Mesenchymal stem cell (in vitro differentiated cells and primary cell): ENCODE results near the gene TXNDC11.

Experiments used
- DNase-seq: peaks from one replicate; pipeline ENCODE4 v3.0.0-alpha.2; 2013
- H2AFZ ChIP-seq: one replicate; pipeline ENCODE4 v1.6.1; 2013; ENCODE audit warnings: low read depth, mild to moderate bottlenecking, control low read depth, inconsistent platforms, low read length, moderate library complexity
- H2AK5ac ChIP-seq: 2 replicates; pipeline ENCODE4 v1.6.1; 2013; ENCODE audit warnings: low read length, moderate library complexity, mild to moderate bottlenecking, inconsistent platforms; ENCODE audit not compliant: severe bottlenecking
- H2BK120ac ChIP-seq: one replicate; pipeline ENCODE4 v1.6.1; 2013; ENCODE audit warnings: low read depth, mild to moderate bottlenecking, inconsistent platforms, low read length, moderate library complexity
- H2BK12ac ChIP-seq, 2 experiments: one replicate each; pipeline ENCODE4 v1.6.1; 2013; ENCODE audit warnings: inconsistent platforms in 2 of 2, low read length in 2 of 2, mild to moderate bottlenecking in 2 of 2, moderate library complexity in 2 of 2, control low read depth in 1 of 2
- H2BK15ac ChIP-seq: one replicate; pipeline ENCODE4 v1.6.1; 2013; ENCODE audit warnings: mild to moderate bottlenecking, low read depth, inconsistent platforms; ENCODE audit not compliant: poor library complexity, severe bottlenecking
- H2BK5ac ChIP-seq: 2 replicates; pipeline ENCODE4 v1.6.1; 2013; ENCODE audit warnings: low read depth, mild to moderate bottlenecking, low read length, control low read depth, inconsistent platforms; ENCODE audit not compliant: poor library complexity, severe bottlenecking
- H3K14ac ChIP-seq, 2 experiments: one replicate each; pipeline ENCODE4 v1.6.1; 2013; ENCODE audit warnings: inconsistent platforms in 2 of 2, low read length in 2 of 2, control low read depth in 1 of 2, mild to moderate bottlenecking in 1 of 2, moderate library complexity in 1 of 2
- H3K18ac ChIP-seq, 2 experiments: one replicate each; pipeline ENCODE4 v1.6.1; 2013; ENCODE audit warnings: inconsistent platforms in 2 of 2, low read length in 2 of 2, control low read depth in 1 of 2, low read depth in 1 of 2, mild to moderate bottlenecking in 1 of 2
- H3K23ac ChIP-seq, 2 experiments: one replicate each; pipeline ENCODE4 v1.6.1; 2013; ENCODE audit warnings: inconsistent platforms in 2 of 2, low read length in 2 of 2, mild to moderate bottlenecking in 2 of 2, moderate library complexity in 2 of 2, control low read depth in 1 of 2
- H3K27ac ChIP-seq: 2 replicates; pipeline ENCODE4 v1.5.1; 2013; ENCODE audit warnings: mild to moderate bottlenecking, moderate library complexity, low read length, control low read depth, inconsistent platforms; ENCODE audit not compliant: poor library complexity, severe bottlenecking
- H3K27me3 ChIP-seq, 2 experiments: 2 replicates each; pipeline versions ENCODE4 v1.6.1 to v1.7.0; 2013; ENCODE audit warnings: low read length in 2 of 2, mild to moderate bottlenecking in 2 of 2, moderate library complexity in 2 of 2, control low read depth in 1 of 2, inconsistent platforms in 1 of 2; ENCODE audit not compliant: control insufficient read depth in 1 of 2, insufficient read depth in 1 of 2
- H3K36me3 ChIP-seq, 2 experiments: 2 replicates each; pipeline versions ENCODE4 v1.6.1 to v1.7.0; 2013; ENCODE audit warnings: low read length in 2 of 2, control low read depth in 1 of 2, inconsistent platforms in 1 of 2, low read depth in 1 of 2, mild to moderate bottlenecking in 1 of 2; ENCODE audit not compliant: insufficient read depth in 2 of 2, control insufficient read depth in 1 of 2
- H3K4ac ChIP-seq, 2 experiments: one replicate each; pipeline ENCODE4 v1.6.1; 2013; ENCODE audit warnings: inconsistent platforms in 2 of 2, low read length in 2 of 2, mild to moderate bottlenecking in 2 of 2, moderate library complexity in 2 of 2, control low read depth in 1 of 2, low read depth in 1 of 2
- H3K4me1 ChIP-seq: 2 replicates; pipeline ENCODE4 v1.6.1; 2013; ENCODE audit warnings: low read depth, low read length, control low read depth; ENCODE audit not compliant: control insufficient read depth, insufficient read depth
- H3K4me2 ChIP-seq: 2 replicates; pipeline ENCODE4 v1.6.1; 2013; ENCODE audit warnings: low read length, mild to moderate bottlenecking, inconsistent platforms; ENCODE audit not compliant: poor library complexity, severe bottlenecking
- H3K4me3 ChIP-seq, 2 experiments: 2 replicates each; pipeline versions ENCODE4 v1.5.1 to v1.7.0; 2013; ENCODE audit warnings: low read length in 2 of 2, mild to moderate bottlenecking in 2 of 2, control low read depth in 1 of 2, low read depth in 1 of 2; ENCODE audit not compliant: insufficient read depth in 1 of 2
- H3K79me1 ChIP-seq: replicated peaks from 2 replicates; pipeline ENCODE4 v1.6.1; 2013; ENCODE audit warnings: mild to moderate bottlenecking, control low read depth, low read length, inconsistent platforms; ENCODE audit not compliant: poor library complexity, severe bottlenecking
- H3K9ac ChIP-seq: 2 replicates; pipeline ENCODE4 v1.7.0; 2013; ENCODE audit warnings: mild to moderate bottlenecking, low read length, moderate library complexity
- H3K9me3 ChIP-seq: 2 replicates; pipeline ENCODE4 v1.7.0; 2013; ENCODE audit warnings: mild to moderate bottlenecking, low read length; ENCODE audit not compliant: control insufficient read depth
- H4K8ac ChIP-seq: one replicate; pipeline ENCODE4 v1.6.1; 2013; ENCODE audit warnings: inconsistent platforms, mild to moderate bottlenecking, low read length, moderate library complexity
- H4K91ac ChIP-seq: one replicate; pipeline ENCODE4 v1.6.1; 2013; ENCODE audit warnings: mild to moderate bottlenecking, low read length, inconsistent platforms
- WGBS: methylation state at CpG from one replicate; pipeline ENCODE4 v1.1.7; 2013; ENCODE audit warnings: mixed read lengths; 5-methylcytosine and 5-hydroxymethylcytosine counted together

TXNDC11 gene

GRCh38 chr16:11780991-11781680 lies 38.5 kb upstream of the TXNDC11 start:
- WGBS: 95% methylated on average over 4 of the region's 4 CpGs
- H3K36me3 ChIP-seq: peaks cover 10 to 43% of the 10 kb centered on the region in 2 experiments
- peaks cover 6% of the 10 kb centered on the region for H3K79me1 ChIP-seq
- H2BK5ac ChIP-seq: peak overlapping the region; percentile 57
- no peak overlapping the region for H3K23ac ChIP-seq
- H3K9ac ChIP-seq: no peak overlapping the region
- H2BK120ac ChIP-seq: peak overlapping the region; percentile 49
- H3K14ac ChIP-seq: no peak overlapping the region
- H2BK15ac ChIP-seq: no peak overlapping the region
- peak overlapping the region; percentile 68 for H4K91ac ChIP-seq
- no peak overlapping the region for H3K4me2 ChIP-seq
- H3K27ac ChIP-seq: peak overlapping the region; percentile 85
- no peak overlapping the region for H2BK12ac ChIP-seq
- H3K4me3 ChIP-seq: no peak overlapping the region
- H3K4me1 ChIP-seq: peaks cover 20% of the 10 kb centered on the region
- H3K4ac ChIP-seq: peak overlapping the region in 1 of 2 experiments; percentile 67
- no peaks in the 10 kb centered on the region for H3K9me3 ChIP-seq
- peak; percentile 67 for DNase-seq
- no peaks in the 10 kb centered on the region for H3K27me3 ChIP-seq
- H2AK5ac ChIP-seq: peak overlapping the region; percentile 98
- H3K18ac ChIP-seq: peak overlapping the region in 1 of 2 experiments; percentile 86
- no peak overlapping the region for H4K8ac ChIP-seq
- H2AFZ ChIP-seq: no peak overlapping the region

GRCh38 chr16:11779074-11779473 lies 36.4 kb upstream of the TXNDC11 start:
- H2BK12ac ChIP-seq: no peak overlapping the region
- H3K18ac ChIP-seq: no peak overlapping the region
- no peak overlapping the region for H3K14ac ChIP-seq
- H3K27me3 ChIP-seq: no peaks in the 10 kb centered on the region
- H3K9me3 ChIP-seq: no peaks in the 10 kb centered on the region
- peaks cover 12% of the 10 kb centered on the region for H3K4me1 ChIP-seq
- H3K79me1 ChIP-seq: peaks cover 13% of the 10 kb centered on the region
- H4K91ac ChIP-seq: no peak overlapping the region
- H3K36me3 ChIP-seq: peaks cover 20 to 64% of the 10 kb centered on the region in 2 experiments
- WGBS: 100% methylated on average over 2 of the region's 7 CpGs
- no peak overlapping the region for H2BK120ac ChIP-seq
- no peak overlapping the region for H3K4me2 ChIP-seq
- no peak overlapping the region for H2BK5ac ChIP-seq
- no peak overlapping the region for H3K4ac ChIP-seq
- no peak overlapping the region for H3K4me3 ChIP-seq
- H3K27ac ChIP-seq: no peak overlapping the region
- H4K8ac ChIP-seq: no peak overlapping the region
- no peak overlapping the region for H3K9ac ChIP-seq
- no peak for DNase-seq
- H2BK15ac ChIP-seq: no peak overlapping the region
- no peak overlapping the region for H2AFZ ChIP-seq
- no peak overlapping the region for H2AK5ac ChIP-seq
- no peak overlapping the region for H3K23ac ChIP-seq

DNA sequence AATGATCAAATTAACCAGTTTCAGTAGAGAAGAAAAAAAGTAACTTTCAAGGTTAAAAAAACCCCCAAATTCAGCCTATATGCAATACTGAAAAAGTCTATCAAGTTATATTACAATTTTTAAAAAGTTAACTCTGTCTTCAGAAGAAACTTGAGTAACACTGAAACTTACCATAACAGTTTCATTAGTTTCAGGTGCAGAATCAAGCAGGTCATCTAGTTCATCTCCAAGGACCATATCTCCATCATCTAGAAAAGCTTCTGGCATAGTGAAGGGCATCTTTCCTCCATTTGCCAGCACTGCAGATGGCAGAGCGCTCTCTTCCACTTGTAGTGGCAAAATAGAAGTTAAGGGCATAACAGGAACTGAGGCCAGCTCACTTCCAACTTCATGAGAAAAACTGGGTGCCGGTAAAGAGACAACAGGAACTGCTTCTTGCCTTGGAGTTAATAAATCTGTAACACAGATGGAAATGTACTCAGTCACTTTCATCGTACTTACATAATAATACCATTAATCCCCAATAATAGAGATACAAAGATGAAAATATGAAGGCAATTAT lies 31.5 kb upstream of the TXNDC11 start:
- Histone ChIP-seq H2AFZ (no peak overlapping the region), H3K36me3 (peaks cover 45 to 84% of the 10 kb centered on the region in 2 experiments), H3K4ac (no peak overlapping the region), H3K9me3 (no peaks in the 10 kb centered on the region), H3K23ac (no peak overlapping the region), H3K9ac (no peak overlapping the region), H3K14ac (no peak overlapping the region), H3K27me3 (no peaks in the 10 kb centered on the region), H3K4me1 (no peaks in the 10 kb centered on the region), H2BK120ac (no peak overlapping the region), H2BK5ac (no peak overlapping the region), H4K8ac (no peak overlapping the region), H2BK12ac (no peak overlapping the region), H2BK15ac (no peak overlapping the region), H3K18ac (no peak overlapping the region), H4K91ac (no peak overlapping the region), H3K27ac (no peak overlapping the region), H3K79me1 (peaks cover 24% of the 10 kb centered on the region), H2AK5ac (no peak overlapping the region), H3K4me3 (no peak overlapping the region), H3K4me2 (no peak overlapping the region)
- no peak for DNase-seq
- 97% methylated on average over 2 of the region's 3 CpGs for WGBS

DNA sequence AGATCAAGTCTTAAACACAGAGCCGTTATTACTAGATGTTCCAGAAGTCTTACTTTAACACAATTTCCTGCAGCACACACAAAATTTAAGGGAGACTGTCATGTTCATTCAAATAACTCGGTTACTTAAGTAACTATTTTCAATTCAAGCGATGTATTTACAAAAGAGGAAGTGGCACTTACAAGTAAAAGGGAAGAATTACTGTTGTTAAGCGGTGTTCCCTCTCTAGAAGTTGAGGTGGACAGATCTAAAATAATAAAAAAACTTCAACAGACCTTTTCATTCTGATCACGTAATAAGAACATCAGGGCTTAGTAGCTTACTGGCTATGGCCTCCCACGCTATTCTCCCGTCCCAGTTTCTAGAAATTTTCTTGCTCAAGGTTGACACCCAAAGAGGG lies 26.2 kb upstream of the TXNDC11 start:
- WGBS: 99% methylated on average over 5 of the region's 7 CpGs
- H3K23ac ChIP-seq: no peak overlapping the region
- no peak overlapping the region for H2BK15ac ChIP-seq

More for the DNA sequence above, 26.2 kb upstream of the TXNDC11 start:
- DNase-seq: no peak
- H3K27me3 ChIP-seq: no peaks in the 10 kb centered on the region
- no peak overlapping the region for H3K18ac ChIP-seq
- no peak overlapping the region for H3K4ac ChIP-seq
- H4K91ac ChIP-seq: no peak overlapping the region
- H3K36me3 ChIP-seq: peaks cover 42 to 92% of the 10 kb centered on the region in 2 experiments
- H3K4me2 ChIP-seq: no peak overlapping the region
- H2BK12ac ChIP-seq: no peak overlapping the region
- H3K4me3 ChIP-seq: no peak overlapping the region
- H3K9ac ChIP-seq: no peak overlapping the region
- H2BK120ac ChIP-seq: no peak overlapping the region
- no peaks in the 10 kb centered on the region for H3K9me3 ChIP-seq
- no peak overlapping the region for H2AFZ ChIP-seq
- H3K27ac ChIP-seq: no peak overlapping the region
- no peak overlapping the region for H3K14ac ChIP-seq
- no peak overlapping the region for H4K8ac ChIP-seq
- H3K4me1 ChIP-seq: no peaks in the 10 kb centered on the region
- no peak overlapping the region for H2BK5ac ChIP-seq
- H3K79me1 ChIP-seq: peaks cover 25% of the 10 kb centered on the region
- H2AK5ac ChIP-seq: no peak overlapping the region
